ENCODE data around the gene MICU1. TPM values are rescaled to one million over a fixed set of nuclear protein-coding genes. Genes with fewer than 3 reads are reported as not detected.

The MICU1 gene, protein sequence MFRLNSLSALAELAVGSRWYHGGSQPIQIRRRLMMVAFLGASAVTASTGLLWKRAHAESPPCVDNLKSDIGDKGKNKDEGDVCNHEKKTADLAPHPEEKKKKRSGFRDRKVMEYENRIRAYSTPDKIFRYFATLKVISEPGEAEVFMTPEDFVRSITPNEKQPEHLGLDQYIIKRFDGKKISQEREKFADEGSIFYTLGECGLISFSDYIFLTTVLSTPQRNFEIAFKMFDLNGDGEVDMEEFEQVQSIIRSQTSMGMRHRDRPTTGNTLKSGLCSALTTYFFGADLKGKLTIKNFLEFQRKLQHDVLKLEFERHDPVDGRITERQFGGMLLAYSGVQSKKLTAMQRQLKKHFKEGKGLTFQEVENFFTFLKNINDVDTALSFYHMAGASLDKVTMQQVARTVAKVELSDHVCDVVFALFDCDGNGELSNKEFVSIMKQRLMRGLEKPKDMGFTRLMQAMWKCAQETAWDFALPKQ
- 20.9 and 28.2 TPM in 2 replicates for total RNA-seq

GRCh38 chr10:72625608-72626443 lies at the start of gene MICU1:
MICU1 (minus strand) TSS chr10:72626079; CDS start chr10:72566793, 59,286 bp downstream.

DNA sequence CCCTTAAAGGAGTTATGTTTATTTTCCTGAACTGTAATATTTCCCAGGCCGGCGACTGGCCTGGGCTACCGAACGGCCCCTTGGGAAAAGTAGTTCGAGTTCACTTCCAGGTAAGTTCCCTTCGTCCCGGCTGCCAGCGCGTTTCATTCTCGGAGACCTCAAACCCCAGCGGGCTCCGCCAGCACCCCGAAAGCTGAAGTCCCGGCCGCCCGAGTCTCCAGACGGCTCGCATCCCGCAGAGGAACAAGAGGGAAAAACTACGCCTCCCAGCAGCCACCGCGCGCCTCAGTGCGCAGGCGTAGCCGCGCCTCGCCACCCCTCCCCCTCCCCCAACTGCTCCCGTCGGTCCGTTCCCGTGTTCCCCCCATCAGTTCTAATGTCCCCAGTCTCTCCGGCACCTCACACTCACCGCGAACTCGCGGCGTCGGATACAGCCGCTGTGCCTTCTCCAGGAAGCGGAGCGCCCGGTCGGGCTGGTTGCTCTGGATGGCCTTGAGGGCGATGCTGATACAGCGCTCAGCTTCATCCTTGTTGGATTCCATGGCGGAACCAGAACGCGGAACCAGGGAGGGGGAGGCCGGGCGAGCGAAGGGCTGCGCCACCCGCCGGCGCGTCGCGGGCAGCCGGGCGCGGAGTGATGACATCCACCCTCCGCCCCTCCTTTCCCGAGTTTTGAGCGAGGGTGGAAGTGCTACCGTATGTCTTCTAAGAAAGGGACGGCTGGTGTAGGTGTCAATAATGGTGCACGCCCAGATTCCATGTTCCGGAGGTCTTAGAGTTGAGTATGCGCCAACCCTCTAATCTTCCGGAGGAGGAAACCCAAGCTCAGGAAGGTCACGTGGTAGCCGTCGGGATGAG lies 271.3 kb downstream of the MICU1 start, which contains the start of gene DNAJB12:
Gene DNAJB12, minus strand, starts transcription at position 564 of the 858 bp plus-strand sequence. Its CDS starts 22 bp downstream, at position 542.

Other genes with a start within 250 kb of the MICU1 start
- gene MCU, start 66.1 kb upstream of the MICU1 start, total RNA-seq, result 22.4 and 39.0 TPM in 2 replicates

Data from tracheal epithelial cell (primary cell).